Posterior cingulate gyrus (tissue), 11 donors: ENCODE data around the gene ACTR3C.

ENCODE experiments used
- DNase-seq, 10 donors: peaks; one replicate each; pipeline versions ENCODE4 v3.0.0 to v3.0.0-alpha.2; 2020 to 2021; ENCODE audit warnings: mixed read lengths in 3 of 10
- intact Hi-C: fragments of 100-400 bp; cut with DNase I; formaldehyde crosslinking; loops from one replicate; pipeline ENCODE4 v1.15.1; 2023

ACTR3C gene

DNA sequence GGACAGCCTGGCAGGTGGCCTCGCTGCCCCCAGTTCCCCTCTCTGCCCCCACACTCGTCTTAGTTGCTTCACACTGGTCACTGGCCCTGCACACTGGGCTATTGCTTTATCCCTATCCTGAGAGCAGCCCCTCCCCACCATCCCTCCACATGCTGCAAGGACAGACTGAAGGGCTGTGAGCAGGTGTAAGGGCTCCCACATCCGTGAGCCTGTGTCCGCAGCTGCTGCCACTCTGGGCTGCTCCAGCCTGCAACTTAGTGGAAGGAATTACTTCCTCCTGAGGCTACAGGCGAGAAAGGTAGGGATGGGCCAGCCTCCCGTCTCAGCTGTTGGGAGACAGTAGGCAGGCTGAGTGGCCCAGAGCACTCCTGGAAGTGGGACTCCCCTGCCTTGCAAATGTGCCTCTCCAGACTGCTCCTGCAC, 14.3 kb upstream of the ACTR3C start:
- DNase-seq, result no peak
- intact Hi-C loops, result no loop called here

GRCh38 chr7:150337179-150337578, 13.8 kb upstream of the ACTR3C start:
- DNase-seq, result no peak
- intact Hi-C loops, result no loop called here

DNA sequence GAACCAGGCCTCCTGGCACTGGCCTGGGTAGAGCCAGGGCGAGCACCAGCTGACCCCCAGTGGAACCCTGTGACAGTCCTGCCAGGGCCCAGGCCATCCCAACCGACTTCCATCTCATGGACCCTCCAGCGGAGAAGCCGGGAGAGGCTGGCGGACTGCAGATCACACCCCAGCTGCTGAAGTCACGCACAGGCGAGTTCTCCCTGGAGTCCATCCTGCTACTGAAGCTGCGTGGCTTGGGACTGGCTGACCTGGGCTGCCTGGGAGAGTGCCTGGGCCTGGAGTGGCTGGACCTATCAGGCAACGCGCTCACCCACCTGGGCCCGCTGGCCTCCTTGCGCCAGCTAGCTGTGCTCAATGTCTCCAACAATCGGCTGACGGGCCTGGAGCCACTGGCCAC, 13.4 kb upstream of the ACTR3C start:
- no peak for DNase-seq
- intact Hi-C loops, result no loop called here

DNA sequence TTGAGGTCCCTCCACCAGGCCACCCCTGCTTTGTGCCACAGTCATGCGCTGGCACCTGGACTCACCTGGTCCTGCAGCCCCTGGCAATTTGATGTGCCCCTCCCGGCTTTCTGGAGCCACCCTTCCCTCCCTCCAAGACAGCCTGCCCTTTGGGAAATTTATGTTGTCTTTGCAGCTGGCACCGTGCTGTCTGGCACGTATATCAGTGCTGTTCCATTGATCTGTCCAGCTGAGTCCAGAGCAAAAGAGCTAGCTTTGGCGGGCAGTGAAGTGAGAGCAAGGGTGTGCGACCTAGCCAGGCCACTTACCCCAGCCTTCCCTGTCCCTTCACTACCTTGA, 12.4 kb upstream of the ACTR3C start:
- intact Hi-C loops, result no loop called here

DNA sequence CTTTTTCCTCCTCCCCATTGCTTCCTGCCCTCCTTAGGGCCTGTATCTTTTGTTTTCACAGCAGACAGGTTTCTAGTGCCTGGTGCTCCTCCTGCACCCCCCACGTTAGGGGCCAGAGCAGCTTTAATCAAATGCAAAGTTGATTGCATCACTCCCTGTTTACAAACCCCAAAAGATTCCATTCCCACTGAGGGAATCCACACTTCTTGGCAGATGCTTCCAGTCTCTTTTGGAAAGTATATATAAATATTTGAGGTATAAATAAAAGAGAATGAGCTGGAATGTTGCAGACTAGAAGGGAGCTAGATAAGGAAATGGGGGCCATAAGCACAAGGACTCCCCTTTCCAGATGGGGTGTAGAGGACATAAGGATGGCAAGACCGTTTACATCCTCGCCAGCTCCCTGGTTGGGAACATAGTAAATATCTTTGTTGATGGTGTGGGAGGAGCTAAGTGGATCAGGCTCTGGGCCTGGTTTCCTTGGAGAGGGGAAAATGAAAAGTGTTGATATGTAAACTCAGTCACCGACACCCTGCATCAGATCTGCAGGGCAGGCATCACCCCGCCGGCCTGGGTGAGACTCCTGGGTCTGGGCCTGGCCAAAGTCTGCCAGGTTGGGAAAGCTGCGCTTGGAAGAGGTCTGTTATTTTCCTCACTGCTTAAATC, 11.9 kb upstream of the ACTR3C start:
- intact Hi-C loops, result no loop called here
- DNase-seq, result no peak

More for the DNA sequence above, 12.4 kb upstream of the ACTR3C start:
- no peak for DNase-seq

GRCh38 chr7:150334108-150334507, 10.8 kb upstream of the ACTR3C start:
- DNase-seq, result no peak
- intact Hi-C loops, result no loop called here

- intact Hi-C loops, result no loop called here
- DNase-seq, result no peak
Measured at GRCh38 chr7:150333659-150334058, 10.3 kb upstream of the ACTR3C start.

DNA sequence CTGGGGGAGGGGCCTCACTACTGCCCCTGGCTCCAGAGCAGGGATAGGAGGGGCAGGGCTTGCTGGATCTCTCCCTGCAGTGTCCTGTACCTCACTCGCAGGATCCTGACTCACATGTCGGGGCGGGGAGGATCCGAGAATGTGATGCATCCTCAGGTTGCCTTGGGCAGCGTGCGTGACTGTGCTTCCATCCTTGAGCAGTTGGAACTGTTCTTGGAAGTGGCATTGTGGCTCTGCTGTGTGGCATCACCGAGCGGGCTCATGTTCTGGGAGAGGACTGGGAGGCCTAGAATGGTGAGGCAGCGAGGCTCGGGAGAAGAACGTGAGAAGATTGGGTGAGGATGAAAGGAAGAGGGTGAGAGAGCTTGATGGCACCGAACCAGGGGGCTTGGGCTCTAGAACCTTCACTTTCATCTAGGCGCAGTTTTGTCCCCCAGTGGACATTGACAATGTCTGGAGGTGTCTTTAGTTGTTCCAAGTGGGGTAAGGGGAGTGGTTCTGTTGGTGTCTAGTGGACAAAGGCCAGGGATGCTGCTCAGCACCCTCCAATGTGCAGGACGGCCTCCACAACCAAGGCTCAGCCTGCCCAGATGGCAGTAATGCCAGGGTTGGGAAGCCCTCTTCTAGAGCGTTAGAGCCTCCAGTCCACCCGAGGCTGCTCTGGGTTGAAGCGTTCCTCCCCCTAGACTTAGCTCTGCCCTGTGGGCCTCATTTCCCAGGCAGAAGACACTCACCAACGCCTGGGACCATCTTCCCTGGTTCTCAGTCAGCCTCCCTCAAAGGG, 9.7 kb upstream of the ACTR3C start:
- no peak for DNase-seq
- intact Hi-C loops, result no loop called here

DNA sequence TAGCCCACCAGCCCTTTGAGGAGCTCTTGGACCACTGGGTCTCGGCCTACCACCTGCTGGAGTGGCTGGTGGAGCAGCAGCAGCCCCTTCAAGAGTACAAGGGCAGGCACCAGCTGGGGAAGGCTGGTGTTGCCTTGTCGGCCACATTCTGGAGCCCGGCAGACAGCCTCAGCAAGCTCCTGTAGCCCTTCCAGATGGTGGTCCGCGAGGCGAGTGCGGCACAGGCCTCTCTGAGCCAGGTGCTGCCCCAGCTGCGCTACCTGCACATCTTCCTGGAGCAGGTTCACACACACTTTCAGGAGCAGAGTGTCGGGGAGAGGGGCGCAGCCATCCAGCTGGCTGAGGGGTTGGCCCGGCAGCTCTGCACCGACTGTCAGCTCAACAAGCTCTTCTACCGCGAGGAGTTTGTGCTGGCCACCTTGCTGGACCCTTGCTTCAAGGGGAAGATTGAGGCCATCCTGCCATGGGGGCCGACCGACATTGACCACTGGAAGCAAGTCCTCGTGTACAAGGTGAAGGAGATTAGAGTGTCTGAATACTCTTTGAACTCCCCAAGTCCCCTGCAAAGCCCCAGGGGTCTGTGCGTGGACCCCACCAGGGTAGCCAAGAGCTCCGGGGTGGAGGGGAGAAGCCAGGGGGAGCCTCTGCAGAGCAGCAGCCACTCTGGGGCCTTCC, 7.0 kb upstream of the ACTR3C start:
- DNase-seq, result no peak
- intact Hi-C loops, result no loop called here

DNA sequence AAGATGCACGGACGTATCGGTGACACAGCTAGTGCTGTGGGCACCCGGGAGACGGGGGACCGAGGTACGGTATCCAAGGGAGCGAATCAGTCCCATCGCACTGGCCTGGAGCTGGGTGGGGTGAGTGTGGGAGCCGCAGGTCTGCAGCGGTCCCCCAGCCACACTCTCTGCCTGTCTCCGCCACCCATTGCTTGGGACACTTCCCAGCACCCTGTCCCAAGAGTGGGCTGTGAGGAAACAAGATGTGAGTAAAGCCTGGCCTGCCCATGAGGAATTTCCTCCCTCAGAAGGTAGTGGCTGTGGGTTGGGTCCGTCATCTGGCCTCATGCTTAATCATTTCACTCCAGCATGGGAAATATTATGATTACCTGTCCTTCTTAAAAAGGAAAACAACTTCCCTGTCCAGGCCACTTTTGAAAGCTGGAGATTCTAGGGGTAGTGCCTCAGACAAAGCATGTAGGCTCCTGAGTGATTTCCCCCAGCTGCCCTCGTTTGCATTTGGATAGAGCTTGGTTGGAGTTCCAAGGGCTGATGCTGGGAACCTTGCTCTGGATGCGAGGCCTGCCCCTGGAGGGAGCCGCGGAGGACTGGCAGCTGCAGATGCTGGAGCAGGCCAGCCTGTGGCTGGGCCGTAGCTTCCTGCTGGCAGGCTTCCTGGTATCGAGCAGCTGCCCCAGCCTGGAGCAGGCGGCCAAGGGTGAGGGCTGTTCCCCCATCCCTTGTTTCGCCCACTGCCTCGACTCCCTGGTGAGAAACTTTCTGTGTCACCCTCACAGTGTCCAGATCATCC, 6.2 kb upstream of the ACTR3C start:
- intact Hi-C loops, result no loop called here
- peak in 9 of 10 donors; percentile 17 to 94 (median 57) for DNase-seq

DNA sequence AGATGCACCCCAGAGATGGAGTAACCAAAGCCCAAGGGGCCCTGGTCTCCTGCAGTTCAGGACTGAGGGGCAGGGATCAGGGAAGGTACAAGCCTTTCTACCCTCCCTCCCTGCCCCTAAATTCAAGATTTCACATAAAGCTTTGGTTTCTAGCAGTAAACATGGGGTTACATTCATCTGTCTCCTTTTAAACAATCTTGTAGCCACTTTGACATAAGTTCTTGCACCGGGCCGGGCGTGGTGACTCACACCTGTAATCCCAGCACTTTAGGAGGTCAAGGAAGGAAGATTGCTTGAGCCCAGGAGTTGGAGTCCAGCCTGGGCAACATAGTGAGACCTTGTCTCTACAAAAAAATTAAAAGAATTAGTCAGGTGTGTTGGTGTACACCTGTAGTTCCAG, 4.0 kb upstream of the ACTR3C start:
- no peak for DNase-seq
- intact Hi-C loops, result no loop called here

DNA sequence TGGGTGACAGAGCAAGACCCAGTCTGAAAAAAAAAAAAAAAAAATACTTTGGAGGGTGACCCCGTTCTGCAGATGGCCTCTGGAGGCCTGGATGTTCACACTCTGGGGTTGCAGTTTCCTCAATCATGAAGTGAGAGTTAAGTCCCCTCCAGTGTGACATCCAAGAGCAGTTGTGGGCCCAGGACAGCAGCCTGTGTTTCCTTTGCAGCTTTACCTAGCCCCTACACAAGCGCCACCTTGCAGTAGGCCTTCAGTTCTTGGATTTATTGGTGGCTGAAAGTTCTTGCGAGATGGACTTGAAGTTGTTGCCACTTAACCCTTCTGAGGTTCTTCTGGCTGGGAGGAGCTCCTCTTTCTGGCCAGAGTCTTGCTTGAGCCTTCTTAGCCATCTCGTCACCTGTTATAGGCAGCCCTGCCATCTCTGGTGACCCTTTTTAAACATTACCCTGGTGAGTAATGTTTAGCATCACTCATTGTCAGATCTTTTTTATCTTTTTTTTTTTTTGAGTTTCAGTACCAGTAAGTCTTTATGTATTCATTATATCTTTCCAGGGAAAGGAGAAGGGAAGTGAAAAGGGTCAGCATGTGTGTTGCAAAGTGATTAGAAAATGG, 3.4 kb upstream of the ACTR3C start:
- intact Hi-C loops, result no loop called here
- no peak for DNase-seq

GRCh38 chr7:150325901-150326300, 2.6 kb upstream of the ACTR3C start:
- no peak for DNase-seq
- intact Hi-C loops, result no loop called here

DNA sequence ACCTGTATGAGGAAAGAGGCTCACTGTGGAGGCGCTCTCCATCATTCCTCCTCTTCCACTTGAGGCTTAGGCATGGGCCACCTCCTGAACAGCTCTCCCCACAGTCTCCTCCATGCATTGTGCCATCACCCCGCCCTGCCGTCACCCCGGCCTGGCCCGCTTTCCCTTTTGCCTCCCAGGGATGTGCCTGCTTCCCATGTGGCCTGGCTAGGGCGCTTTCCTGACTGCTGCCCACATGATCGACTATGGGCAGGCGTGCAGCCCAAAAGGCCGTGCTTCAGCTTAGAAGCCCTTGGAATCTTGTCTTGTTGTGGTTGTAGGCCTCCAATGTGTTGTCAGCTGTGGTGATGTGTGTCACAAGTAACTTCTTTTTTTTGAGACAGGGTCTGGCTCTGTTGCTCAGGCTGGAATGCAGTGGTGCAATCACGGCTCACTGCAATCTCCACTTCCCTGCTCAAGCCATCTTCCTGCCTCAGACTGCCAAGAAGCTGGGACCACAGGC, 1.8 kb upstream of the ACTR3C start:
- intact Hi-C loops, result no loop called here
- peak in 1 of 10 donors; percentile 77 for DNase-seq

- intact Hi-C loops, result no loop called here
- peak in 2 of 10 donors; percentile 61 to 66 for DNase-seq
Measured at GRCh38 chr7:150324373-150324961, 1.1 kb upstream of the ACTR3C start.

DNA sequence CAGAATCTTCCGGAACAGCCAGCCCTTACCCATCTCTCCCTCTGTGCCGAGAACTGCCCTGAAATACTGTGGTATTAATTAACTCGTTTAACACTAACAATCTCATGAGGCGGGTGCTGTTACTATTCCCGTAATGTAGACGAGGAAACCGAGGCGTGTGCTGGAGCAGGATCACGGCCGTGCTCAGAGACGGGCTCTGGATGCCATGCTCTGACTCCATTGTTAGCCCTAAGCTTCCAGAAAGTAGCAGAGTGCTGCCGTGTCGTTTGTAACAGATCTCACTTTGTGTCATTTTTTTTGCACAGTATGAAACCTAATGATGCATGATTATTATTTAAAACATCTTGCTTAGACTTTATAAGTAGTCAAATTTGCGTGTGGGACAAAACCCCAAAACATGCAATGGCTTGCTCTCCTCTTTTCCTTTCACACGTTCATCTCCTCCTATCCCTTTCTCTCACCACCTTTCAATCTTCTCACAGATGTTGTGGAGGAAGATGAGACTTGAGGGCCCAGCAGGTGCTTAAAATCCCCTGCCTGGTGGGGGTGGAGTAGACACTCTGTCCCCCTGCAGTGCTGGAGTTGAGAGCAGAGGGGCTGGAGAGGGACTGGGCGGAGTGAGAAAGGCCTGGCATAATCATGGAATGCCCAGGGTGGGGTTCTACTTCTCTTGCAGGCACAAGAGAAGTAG, 482 bp upstream of the ACTR3C start:
- DNase-seq, result peak in 2 of 10 donors; percentile 64 to 80
- intact Hi-C loops, result no loop called here

DNA sequence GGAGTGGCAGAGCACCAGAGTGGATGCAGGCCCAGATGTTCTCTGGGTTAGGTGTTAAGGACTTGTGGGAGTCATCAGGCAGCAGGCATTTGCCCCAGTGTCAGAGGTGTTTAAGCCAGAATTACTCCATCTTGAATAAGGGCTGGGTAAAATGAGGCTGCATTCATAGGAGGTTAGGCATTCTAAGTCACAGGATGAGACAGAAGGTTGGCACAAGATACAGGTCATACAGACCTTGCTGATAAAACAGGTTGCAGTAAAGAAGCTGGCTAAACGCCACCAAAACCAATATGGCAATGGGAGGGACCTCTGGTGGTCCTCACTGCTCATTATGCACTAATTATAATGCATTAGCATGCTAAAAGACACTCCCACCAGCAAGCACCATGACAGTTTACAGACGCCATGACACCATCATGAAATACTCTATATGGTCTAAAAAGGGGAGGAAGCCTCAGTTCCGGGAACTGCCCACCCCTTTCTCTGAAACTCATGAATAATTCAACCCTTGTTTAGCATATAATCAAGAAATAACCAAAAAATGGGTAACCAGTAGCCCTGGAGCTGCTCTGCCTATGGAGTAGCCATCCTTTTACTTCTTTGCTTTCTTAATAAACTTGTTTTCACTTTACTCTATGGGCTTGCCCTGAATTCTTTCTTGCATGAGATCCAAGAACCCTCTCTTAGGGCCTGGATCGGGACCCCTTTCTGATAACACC, 1.1 kb downstream of the ACTR3C start:
- no peak for DNase-seq
- intact Hi-C loops, result no loop called here

DNA sequence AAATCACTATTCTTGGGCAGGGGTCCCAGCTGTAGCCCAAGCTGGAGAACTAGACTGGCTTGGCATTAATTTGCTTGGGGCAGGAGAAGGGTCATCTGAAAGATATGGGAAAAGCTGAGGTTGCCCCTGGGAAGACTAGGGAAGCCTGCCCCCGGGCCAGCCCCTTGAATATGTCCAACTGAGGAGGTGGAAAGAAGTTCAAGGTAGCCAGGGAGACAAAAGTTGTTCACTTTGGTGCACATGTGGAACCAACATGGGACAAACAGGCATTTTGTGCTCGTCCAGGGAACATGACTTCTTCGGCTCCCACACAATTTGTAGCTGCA, 1.6 kb downstream of the ACTR3C start:
- intact Hi-C loops, result no loop called here
- no peak for DNase-seq
